NCI-H2196 treated with DMSO at 0.1 percent for 48 hours (cell line): ENCODE measurements around the gene SAP25.
"Not testable (repeated sequence)": the region's sequence is repeated elsewhere in the genome, so short reads cannot be mapped to it uniquely, and the experiment has no call there.

Experiments used
- DNase-seq: peaks from one replicate; lab custom pipeline; 2025; ENCODE audit not compliant: unreplicated experiment; lab: John Stamatoyannopoulos, UW

The SAP25 gene

DNA sequence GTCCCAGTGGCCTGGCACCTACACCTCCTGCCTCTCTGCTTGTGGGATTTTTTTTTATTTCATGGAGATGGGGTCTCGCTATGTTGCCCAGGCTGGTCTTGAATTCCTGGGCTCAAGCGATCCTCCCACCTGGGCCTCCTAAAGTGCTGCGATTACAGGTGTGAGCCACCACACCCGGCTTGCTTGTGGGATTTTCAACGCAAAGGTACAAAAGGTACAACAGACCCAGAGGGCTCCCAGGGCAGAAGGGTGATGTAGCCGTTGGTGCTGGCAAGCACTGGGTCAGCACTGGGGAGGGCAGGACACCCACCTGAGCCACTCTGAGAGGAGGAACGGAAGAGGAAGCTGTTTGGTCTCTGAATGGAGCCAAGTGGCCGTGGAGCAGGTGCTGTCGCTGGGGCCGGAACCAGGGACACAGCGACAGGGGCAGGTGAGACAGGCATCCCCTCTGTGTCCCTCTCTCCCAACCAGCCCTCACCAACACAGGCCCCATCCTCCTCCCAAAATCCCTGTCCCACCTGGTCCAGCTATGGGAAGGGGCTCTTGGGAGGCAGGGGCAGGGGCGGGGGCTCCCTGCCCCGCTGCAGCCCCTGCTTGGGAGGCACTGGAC is 2.8 kb upstream of the SAP25 start:
- no peak for DNase-seq

GRCh38 chr7:100575746-100576383 is 2.2 kb upstream of the SAP25 start:
- DNase-seq = no peak

DNA sequence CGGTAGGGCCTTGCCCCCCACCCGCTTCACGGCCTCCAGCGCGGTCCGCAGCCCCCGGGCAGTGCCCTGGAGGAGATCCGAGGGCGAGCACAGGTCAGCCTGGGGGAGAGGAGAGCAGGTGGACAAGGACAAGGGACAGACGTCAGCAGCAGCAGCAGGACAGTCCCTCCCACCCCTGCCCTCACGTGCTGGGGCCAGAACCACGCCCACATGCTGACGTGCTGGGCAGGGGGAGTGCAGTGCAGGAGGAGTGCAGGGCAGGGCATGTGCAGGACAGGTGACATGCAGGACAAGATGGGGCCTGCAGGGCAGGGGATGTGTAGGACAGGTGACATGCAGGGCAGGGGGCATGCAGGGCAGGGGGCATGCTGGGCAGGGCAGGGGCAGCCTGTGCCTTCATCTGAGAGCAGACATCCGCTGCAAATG is 1.5 kb upstream of the SAP25 start:
- no peak for DNase-seq

GRCh38 chr7:100574362-100575205 is 884 bp upstream of the SAP25 start:
- no peak for DNase-seq

- no peak for DNase-seq
Observed at GRCh38 chr7:100572949-100573675, 588 bp downstream of the SAP25 start.

GRCh38 chr7:100572281-100572948 is 1.3 kb downstream of the SAP25 start:
- no peak for DNase-seq

DNA sequence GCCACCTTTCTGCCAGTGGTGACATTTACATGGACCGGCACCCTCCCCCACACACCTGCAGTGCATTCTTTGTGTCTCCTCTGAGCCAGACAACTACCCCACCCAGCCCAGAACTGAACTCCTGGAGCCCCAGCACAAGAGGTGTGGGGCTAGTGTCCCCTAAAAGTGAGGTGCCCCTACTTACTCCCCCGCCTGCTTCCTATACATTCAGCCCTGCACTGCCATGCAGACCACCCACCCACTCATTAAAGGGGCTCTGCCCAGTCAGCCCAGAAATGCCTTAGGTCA is 1.9 kb downstream of the SAP25 start:
- no peak for DNase-seq

- no peak for DNase-seq
Observed at GRCh38 chr7:100570954-100571828, 2.5 kb downstream of the SAP25 start.

DNA sequence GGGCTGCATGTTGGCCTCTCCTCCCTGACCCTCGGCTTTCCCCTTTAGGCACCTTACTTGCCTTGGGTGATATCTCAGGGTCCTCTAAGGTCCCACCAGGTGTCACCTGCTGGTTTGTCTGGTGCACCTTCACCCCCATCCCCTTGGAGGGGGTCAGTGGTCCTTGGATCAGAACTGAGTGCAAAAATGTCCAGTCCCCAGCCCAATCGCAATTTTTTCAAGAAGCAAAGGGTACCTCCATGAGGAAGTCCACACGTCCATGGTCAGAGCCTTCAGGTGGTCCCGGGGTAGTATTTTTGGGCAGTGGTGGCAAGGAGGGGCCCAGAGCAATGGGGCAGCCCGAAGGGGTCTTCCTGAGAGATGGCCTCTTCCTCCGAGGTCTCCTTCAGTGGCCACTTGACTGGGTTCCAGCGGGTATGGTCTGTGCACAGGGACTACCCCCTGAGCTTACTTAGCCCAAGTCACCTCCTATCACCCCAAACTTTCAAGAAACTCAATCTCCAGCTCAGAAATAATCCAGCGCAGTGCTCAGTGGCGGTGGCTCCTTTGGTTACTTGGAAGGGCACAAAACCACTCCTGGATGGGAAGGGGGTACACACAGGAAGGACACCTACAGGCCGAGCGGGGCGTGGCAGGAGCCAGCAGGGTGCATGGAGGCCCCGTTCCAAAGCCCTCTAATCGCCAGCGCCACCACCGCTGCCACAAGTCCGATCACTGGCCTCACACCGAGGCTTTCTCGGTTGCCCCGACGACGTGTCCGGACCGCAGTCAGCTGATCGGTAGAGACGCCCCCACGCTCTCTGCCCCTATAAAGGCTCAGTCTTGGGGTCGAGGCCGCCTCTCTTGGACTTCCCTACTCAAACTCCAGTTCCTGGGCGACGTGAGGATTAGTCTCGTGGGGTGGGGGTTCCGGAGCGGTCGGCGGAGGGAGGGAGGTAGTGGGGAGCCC is 4.5 kb downstream of the SAP25 start:
- peak; percentile 7 for DNase-seq

GRCh38 chr7:100568176-100568895 is 5.4 kb downstream of the SAP25 start:
- DNase-seq = no peak

DNA sequence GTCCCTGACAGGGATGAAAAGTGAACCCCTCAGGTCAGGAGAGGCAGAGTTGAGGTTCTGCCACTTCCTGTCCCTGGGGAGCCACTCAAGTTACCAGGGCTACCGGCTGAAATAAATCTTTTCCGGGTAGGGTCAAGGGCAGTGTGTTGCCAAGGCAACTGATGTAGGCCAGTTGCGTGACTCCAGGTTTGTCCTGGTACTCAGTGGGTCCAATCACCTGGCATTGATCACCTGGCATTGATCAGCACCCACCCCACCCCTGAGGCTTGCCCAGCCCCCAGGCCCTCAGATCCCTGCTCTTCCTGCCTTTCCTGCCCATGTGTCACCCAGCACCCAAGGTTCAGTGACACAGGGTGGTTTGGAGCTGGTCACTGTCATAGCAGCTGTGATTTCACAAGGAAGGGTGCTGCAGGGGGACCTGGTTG is 5.9 kb downstream of the SAP25 start:
- peak; percentile 17 for DNase-seq

DNA sequence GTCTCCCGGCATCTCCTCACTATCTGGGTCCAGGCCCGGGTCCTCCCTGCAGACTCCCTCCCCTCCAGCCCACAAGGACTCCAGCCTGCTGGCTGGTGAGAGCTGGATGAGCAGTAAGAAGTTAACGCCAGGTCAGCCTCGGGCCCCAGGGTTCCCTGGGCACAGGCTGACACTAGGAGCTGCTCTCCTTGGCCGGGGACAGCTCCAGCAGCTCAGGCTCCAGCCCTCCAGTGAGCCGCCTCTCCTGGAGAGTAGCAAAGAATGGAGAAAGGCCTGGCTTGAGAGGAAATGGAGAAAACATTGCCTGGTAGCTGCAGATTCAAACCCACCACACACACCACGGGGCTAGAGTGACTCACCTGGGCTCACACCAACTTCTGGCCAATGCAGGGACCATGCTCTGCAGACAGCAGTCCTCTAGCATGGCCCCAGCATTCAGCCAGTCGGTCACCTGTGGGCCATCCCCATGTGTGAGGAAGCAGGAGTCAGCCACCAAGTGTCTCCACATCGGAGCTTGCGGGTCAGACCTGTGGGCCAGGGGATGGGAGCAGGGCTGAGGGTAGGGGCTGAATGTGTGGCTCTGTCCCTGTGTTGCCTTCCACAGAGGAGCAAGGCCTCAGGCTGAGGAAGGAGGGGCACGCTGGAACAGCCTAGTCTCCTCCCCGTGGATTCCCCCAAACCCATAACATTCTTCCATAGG is 6.5 kb downstream of the SAP25 start:
- no peak for DNase-seq

- no peak for DNase-seq
Observed at GRCh38 chr7:100566018-100566531, 7.6 kb downstream of the SAP25 start.

DNA sequence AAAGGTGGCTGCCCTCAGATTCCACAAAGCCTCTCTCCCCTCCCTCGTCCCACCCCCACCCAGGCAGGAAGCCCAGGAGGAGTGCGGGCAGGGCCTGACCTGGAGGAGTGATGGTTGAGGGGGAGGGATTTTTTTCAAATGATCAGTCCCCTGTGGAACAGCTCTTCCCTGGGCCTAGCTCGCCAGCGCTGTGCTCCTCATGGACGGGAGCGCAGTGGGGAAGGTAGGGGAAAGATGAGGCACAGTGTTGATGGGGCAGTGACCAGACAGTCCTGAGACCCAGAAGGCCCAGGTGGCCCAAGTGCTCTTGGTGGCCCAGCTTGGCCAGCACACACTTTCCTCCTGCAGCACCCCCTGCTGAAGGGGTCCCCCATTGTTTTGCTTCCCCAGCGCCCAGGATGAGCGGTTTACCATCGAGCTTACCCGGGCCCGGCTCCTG is 8.5 kb downstream of the SAP25 start:
- DNase-seq = no peak

DNA sequence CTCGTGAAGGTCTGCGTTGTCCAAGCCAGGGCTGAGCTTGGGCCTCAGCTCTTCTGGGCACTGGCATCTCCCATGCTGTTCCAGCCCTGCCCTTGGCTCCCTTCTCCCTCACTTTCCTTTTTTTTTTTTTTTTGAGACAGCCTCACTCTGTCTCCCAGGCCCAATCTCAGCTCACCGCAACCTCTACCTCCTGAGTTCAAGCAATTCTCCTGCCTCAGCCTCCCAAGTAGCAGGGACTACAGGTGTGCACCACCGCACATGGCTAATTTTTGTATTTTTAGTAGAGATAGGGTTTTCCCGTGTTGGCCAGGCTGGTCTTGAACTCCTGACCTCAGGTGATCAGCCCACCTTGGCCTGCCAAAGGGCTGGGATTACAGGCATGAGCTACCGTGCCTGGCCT is 9.3 kb downstream of the SAP25 start:
- DNase-seq = not testable (repeated sequence)

GRCh38 chr7:100563809-100564400 is 9.8 kb downstream of the SAP25 start:
- peak; percentile 29 for DNase-seq

DNA sequence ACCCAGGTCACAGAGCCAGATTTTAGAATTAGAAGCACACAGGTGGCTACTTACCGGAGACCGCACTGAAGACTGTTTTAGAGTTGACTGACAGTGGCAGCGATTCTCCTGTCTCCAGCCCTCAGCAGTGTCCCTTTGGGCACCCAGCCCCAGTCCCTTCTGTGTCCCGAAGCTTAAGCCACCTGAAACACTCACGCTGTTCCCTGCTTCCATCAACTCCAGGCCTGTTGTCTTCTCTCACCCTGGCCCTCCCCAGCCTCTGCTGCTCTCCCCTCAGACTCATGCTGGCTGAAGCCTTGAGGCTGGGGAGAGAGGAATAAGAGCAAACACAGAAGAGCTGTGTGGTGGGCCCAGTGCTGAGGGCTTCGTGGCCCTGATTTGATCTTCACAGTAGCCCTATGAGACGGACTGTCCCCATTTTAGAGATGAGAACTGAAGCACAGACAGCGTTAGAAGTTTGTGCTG is 10.6 kb downstream of the SAP25 start:
- DNase-seq = no peak
